ENCODE measurements around the gene FAM241B. TPM values are rescaled to one million over a fixed set of nuclear protein-coding genes. Genes with fewer than 3 reads are reported as not detected.

The FAM241B gene
- total RNA-seq, 1 experiment from 2014 or later: 2.8 TPM

DNA sequence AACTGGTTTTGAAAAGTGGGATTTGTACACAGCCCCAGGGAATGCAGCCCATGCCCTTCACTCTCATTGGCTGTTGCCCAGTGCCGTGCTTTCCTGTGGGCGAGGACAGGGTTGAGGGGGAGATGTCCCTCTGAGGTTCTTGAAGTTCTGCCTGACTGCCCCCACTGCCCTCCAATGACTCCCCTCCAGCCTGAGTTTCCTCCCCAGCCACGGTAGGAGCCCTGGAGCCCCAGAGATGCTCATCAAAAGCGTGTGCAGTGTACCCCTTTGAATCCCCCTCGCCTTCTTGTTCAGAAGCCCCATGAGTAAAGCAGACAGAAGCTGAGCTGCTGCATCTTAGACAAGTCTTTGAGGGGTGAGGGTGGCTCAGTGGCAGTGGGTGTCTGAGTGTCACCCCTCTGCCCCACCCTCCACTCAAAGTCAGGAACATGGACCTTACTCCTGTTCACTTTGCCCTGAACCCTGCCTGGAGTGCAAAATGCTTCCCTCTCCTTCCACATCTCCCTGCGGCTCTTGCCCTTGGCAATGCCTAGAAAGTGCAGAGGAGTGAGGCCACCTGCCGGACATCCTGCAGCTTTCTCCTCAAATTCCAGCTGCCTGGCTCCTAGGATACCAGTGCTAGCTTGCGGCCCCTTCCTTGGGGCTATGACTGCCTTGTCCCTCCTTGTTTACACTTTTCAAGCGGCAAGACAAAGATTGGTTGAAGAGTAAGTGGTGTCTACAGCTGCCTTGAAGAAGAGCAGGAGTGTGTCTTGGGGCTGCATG, 19.9 kb downstream of the FAM241B start:
- DNase-seq (ENCODE audit: low read depth): no peak

DNA sequence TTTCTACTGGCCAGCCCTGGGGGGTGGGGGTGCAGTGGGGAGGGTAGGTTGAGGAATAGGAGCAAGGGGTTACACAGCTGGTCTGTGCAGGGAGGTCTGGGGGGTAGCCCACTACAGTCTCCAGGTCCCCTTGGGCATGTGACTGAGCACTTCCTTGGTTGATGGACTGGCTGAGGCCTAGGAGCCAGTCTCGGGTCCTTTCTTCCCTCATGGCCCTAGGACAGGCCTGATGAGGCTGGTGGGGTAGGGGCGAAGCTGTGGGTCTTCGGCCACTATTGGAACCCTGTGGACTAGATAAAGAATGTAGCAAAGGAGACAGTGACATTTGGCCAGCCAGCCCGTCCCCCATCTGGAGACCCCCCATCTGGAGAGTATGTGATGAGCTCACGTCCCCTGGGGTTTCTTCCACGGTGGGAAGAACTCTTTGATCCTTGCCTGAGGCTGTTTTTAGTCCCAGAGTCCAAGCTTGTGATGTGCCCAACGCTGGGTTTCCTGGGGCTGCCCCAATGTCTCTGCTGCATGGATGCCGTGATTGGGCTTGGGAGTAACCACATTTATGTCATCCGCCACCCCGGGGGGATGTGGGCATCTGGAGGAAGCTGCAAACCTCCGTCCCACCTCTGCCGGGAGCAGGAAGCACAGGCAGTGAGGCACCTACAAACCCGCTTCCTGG, 20.7 kb downstream of the FAM241B start:
- DNase-seq (ENCODE audit: low read depth): peak; percentile 9

DNA sequence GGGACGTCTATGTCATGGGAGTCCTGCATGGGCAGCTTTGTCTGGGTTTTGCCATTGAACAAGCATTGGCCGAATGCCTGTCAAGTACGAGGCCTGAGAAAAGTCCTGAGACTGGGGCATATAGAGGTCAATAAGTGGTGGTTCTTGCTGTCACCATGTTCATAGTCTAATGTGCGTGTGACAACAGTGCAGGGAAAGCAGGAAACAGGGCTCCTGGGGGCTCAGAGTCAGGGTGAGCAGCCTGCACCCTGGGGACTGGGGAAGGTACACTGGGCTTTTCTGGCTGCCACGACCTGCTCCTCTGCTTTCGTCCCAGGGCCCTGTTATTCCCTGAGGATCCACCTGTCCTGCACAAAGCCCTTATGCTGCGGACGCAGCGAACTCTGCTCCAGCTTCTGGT, 21.3 kb downstream of the FAM241B start:
- DNase-seq (ENCODE audit: low read depth): no peak

DNA sequence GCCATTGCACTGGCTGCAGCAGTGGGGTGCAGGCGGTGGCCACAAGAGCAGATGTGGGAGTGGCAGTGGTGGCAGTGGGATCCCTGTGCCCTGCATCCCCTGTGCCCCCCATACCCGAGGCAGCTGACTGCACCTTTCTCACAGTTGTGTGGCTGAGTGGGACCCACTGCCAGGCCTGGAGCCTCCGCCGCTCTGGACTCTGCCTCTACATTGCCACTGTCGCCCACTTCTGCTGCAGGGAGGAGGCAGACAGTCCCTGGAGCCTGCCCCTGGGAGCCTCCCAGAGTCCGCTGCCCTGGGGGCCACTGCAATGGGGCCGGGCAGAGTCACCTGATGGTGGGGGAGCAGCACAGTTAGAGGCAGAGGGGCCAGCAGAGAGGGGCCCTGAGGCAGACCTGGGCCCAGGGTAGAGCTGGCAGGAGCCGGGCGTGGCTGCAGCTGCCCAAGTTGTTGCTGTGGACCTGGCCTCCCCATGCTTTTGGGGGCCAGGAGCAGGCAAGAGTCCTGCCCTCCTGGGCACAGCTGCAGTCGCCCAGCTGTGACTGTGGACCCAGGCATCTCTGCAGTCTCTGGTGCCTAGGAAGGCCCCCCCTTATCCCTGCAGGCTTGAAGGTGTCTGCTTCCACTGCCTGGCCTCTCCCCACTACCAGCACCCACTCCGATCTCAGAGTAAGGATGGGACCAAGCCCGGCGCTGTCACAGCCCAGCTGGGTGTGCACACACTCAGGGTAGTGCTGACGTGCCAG, 22.2 kb downstream of the FAM241B start:
- DNase-seq (ENCODE audit: low read depth): no peak

DNA sequence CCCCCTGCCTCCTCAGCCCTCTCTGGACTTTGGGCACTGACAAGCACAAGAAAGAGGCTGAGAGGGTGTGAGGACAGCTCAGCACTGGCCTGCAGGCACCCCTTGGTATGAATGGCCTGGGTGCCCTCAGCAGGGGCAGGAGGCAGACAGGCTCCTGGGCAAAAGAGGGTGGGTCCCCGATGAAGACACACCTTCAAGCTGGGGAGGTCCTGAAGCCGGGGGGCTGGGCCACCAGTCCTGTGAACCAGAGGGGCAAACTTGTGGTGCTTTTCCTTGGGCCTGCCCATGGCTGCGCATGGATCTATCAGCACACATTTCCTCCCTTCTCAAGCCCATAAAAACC, 22.8 kb downstream of the FAM241B start:
- DNase-seq (ENCODE audit: low read depth): no peak

DNA sequence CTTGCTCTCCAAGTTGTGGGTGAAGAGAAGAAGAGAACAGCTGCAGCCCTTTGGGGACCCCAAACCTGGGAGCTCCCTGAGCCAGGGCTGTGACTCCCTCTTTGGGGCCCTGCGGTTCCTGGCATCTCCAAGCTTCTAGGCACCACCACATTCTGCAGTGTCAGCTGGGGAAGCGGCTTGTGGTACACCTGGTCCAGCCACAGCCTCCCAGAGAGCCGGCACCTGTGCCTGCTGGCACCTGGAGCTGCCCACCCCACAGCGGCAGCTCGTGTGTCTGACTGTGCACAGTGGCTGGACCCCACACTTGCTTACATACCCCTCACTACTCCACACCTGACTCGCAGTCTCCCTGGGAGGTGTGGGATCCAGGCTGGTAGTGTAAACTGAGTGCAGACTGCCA, 23.5 kb downstream of the FAM241B start:
- no peak for DNase-seq (ENCODE audit: low read depth)

DNA sequence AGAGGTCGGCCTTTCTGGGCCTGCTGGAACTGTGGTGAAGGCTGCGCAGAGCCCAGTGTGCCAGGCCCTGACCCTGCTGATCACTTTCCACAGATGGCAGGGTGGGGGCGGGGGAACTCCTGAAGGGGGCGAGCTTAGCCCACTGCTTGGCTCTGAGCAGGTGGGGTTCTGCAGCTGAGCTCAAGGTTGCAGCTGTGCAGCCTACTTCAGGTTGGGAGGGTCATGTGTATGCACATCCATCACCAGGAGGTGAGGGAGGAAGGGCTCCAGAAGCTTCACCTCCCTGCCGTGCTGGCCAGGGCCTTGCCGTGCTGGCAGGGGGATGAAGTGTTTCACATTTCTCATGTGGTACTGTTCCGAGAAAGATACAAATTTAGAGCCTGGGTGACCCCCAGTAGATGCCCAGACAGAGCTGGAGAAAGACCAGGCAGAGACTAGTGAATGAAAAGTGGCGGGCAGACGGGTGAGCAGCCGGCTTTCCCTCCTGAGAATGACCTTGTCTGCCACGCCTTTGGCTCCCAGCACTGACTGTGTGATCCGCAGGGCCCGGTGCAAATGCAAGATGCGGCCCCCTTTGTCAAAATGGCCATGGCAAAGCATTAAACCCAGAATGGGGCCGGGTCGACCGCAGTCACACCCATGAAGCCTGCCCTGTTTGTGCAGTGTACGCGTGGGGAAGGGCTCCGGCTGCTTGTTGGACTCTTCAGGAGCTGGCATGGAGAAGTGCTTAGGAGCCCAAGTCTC, 25.2 kb downstream of the FAM241B start:
- DNase-seq (ENCODE audit: low read depth): no peak

DNA sequence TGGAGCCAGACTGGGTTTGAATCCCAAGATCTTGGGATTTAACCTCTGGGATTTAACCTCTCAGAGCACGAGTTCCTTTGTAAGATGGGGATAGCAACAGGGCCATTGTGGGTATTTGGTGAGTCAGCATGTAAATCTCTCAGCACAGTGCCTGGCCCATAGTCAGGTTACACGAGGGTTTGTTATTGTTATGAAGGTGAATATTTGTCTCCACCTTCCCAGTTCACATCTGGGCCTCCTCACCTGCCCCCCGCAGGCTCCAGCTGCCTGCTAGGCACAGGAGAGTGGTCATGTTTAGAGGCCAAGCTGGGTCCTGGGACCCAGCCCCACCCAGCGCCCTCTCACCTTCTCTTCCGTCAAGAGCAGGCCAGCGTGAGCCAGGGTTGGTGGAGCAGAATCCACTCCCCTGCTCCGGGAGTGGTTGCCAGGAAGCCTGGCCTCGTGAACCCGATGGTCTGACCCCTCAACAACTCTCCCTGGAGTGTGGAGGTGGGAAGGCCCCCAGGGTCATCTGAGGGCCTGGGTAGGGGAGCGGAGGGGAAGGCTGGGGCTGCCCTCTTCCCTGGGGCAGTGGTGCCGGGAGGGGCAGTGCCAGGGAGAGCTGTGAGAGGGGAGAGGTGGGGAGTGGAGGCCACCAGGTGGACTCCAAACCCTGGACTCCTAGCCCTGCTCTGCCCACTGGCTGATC, 26.0 kb downstream of the FAM241B start:
- DNase-seq (ENCODE audit: low read depth): no peak

DNA sequence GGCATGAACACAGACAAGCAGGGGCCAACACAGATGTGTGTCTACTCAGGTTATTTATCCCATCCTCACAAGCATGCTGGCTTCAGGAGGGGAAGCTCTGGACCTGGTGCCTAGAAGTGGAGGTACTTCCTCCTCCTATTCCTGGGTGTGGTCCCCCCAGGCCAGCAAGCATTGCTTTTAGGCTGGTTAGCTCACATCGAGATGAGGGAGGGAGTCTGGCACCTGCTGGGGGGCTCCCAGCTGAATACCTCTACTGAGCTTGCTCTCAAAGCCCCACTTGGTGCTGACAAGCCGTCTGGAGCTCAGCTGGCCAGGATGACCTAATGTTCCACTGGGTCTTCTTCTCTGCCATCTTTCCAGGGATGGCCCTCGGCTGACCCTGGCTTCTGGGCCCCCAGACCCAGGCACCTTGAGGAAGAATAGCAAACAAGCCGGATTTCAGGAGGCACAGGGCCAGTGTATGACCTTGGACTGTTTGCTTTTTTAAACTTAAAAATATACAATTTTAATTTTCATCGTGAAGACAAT, 26.8 kb downstream of the FAM241B start:
- no peak for DNase-seq (ENCODE audit: low read depth)

DNA sequence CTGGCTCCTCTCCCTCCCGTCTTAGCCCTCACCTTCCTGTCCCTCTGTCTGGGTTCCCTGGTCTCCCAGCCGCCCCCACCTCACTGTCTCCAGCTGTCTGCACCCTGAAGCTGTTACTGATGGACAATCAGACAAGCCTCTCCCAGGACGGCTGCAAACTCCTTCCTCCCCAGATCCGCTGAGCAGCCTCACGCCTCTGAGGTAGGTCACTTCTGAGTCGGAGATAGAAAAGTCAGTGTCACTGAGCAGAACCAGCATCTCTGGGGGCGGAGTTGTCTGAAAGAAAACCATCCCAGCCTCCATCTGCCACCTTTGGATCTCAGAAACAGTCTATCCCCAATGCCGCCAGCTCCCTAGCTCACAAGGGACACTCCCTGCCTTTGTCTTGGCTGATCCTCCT, 27.4 kb downstream of the FAM241B start:
- no peak for DNase-seq (ENCODE audit: low read depth)

DNA sequence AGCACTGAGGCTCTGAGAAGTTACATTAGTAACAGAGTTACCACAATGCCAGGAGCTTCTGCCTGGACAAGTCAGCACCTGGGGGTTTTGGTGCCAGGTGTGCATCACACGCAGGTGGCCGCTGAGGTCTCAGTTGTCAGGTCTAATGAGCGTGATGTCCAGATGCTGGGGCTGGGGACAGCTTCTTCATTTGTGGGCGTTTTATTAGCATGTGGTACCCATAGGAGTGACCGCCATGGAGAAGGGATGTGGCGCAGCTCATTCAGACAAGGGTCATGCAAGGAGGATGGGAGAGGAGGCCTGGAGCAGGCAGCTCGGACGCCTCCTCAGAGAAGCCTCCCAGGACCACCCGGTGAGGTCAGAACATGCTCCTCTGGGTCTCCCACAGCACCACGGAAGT, 27.8 kb downstream of the FAM241B start:
- no peak for DNase-seq (ENCODE audit: low read depth)

DNA sequence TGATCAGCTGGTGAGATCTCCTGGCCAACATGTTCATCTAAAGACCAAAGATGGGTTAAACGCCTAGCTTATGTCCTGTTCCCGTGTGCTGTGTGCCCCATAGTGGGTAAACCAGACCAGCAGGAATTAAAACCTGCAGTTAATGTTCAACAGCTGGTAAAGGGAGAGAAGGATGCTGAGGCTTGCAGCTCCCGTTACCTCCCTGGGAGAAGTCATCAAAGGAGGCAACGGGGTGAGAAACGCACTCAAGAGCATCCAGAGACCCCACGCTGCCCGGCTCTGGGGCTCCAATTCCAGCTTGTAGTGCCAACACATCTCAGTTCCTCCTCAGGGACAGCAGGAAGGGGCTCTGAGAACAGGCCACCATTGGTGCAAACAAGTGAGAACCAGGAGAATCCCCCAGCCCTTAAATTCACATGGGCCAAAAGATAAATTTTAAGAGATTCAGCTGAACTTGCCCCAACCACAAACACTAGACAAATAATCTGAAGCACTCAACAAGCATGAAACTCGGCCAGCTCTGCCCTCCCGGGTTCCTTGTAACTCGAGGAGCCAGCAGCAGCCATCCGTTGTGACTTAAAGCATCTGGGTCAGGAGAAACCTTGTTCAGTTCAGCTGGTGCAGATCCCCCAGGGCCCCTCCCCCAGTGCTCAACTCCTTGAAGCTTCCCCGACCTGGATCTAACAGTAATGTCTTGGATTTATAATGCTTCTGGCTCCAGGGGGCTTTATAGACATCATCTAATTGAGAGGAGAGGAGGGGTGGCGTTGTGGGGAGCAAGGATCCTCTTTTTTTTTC, 29.4 kb downstream of the FAM241B start:
- no peak for DNase-seq (ENCODE audit: low read depth)

DNA sequence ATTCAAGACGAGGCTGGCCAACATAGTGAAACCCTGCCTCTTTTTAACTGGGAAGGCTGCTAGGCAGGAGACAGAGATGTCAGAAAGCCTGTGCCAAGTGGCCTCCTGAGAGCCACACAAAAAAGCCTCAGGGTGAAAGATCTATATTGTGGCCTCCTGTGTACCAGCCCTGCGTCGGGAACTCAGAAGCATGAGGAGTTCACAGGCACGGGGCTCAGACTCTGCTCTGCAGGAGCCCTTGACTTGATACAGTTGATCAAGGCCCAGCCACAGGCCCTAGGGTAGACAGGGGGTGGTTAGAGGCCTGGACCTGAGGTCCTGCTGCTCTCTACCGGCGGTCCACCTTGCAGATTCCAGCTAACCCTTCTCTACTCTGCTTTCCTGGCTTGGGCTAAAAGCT, 30.2 kb downstream of the FAM241B start:
- no peak for DNase-seq (ENCODE audit: low read depth)

DNA sequence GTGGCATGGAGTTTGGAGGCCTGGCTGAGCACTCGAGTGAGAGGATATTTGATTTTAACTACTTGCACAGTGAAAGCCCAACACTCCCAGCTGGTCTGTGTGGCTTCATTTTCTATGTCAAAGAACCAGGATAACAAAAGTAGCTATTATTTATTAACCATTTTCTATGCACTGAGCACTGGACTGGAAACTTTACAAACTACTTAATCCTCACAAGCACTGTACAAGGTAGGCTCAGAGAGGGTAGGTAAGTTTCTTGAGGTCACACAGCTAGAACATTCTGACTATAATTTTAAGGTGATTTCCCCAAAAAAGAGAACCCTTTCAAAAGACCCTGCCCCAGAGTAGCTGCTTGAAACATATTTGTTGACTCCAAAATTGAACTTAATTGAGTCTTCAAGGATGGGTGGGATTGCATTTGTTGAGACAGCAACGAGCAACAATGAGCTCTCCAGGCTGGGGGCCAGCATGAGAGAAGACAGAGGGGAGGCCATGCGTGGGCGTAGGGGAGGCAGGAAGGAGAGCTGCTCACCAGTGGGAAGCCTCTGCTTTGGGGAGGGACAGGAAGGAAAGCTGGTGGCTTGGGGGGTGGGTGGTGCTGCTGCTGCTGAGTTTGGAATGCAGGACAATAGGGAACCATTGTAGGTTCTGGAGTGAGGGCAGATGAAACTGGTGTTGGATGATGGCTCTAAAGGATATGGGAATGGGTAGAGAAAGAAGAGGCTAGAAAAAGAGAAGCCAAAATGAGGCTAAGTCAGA, 31.5 kb downstream of the FAM241B start:
- no peak for DNase-seq (ENCODE audit: low read depth)

DNA sequence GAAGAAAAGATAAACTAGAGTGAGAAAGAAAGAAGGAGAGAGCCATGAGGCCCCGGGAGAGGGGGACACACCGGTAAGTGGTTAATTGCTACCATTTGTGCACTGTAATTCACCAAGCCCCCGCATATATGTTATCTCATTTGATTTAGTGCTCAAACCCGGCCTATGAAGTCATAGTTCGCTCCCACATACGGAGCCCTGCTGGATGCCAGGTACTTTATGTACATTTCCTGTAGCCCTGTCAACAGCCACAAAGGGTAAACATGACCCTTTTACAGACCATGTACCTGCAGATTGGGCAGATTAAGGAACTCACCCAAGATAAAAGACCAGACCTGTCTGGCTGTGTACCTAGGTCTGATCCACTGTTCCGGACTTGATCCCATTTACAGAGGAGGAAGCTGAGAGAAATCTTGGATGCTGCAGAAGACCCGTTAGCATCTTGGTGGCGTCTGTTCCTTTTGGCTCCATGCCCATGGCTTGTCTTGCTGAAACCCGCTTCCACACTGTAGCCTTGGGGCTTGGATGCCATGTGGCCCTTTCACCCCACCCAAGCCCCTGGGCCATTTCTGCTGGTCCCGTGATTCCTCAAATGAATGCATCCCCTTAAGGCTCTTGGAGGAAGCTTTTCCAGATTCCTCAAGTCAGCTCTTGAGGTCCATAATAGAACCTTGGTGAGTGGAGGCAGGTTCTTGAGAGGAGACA, 32.3 kb downstream of the FAM241B start:
- no peak for DNase-seq (ENCODE audit: low read depth)

DNA sequence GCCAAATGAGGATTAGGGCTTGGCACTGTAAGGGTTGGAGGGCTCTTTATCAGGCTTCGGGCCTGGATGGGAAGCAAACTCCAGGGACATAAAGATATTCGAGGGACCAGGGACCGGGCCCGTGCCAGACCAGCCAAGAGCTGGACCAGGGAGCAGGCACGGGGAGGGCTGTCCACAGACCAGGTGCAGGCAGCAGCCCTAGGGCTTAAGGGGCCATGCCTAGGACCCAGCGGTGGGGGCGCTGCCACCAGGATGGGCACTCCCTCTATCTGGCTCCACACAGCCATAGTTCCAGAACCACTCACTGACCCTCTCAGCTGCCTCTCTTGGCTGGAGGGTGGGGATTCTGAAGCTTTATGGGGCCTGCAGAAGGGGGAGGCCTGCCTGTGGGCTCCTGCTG, 32.9 kb downstream of the FAM241B start:
- no peak for DNase-seq (ENCODE audit: low read depth)

DNA sequence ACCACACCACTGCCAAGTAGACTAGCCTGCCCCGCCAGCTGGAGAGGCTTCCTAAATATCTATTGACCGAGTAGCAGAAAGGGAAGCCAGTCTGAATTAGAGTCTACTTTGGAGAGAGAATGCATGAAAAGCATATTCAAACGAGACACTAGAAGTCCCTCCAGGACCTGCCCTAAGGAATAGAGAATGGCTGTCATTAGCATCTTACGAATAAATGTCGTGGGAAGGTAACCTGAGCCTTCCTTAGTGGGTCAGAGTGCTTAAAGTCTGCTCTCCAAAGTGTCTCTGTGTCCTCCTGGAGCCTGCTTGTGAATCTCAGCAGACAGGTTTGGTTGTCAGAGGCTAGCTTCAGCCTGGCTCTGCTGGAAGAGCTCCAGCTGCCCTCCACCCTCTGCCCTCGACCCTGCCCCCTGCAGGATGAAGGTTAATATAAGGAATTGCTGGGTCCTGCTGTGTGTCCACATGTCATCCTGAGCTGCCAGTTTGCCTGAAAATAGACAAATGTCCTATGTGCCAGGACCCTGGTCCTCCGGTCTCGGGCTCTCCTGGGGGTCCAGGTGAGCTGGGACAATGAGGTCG, 33.4 kb downstream of the FAM241B start:
- no peak for DNase-seq (ENCODE audit: low read depth)

DNA sequence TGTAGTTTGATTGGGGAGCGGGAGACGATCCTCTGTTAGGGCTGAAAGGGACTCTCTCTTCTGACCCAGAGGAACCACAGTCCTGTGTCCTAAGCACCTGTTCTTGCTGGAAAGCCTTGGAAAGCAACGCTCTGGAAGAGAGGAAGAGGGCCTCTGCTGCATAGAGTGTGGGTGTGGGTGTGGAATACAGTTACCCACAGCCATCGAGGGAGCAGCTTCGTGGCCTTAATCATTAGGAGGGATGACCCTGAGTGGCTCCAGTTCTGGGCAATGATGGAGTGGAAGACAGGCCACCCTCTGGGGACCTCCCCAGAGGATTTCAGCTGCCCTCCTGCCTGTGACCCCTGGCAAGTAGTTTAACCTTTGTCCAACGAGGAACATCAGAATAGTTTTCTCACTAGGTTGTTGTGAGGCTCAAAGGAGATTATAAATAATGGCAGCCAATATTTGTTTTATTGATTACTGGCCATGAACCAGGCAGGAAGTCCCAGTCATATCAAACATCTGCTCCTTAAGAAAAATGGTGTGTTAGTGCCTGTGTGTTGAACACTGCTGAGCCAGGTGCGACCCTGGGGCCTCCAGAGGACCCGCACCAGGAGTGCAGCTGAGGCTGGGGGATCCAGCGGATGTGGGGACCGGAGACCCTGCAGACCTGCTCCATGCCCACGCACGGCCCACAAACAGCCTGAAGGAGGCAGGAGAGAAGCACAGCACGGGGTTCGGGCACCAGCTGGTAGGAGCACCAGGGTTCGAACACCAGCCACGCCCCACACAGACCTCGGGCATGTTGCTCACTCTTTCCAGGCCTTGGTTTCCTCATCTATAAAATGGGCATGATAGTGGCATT, 35.6 kb downstream of the FAM241B start:
- no peak for DNase-seq (ENCODE audit: low read depth)
